Middle frontal gyrus (tissue), 1 donor: ENCODE results near the gene PPP1R11.
"Not testable (repeated sequence)": the region's sequence is repeated elsewhere in the genome, so short reads cannot be mapped to it uniquely, and the experiment has no call there.

Experiments
- DNase-seq: peaks from one replicate; pipeline ENCODE4 v3.0.0-alpha.2; 2015; ENCODE audit warnings: low spot score; ENCODE audit errors: extremely low spot score

PPP1R11 gene

DNA sequence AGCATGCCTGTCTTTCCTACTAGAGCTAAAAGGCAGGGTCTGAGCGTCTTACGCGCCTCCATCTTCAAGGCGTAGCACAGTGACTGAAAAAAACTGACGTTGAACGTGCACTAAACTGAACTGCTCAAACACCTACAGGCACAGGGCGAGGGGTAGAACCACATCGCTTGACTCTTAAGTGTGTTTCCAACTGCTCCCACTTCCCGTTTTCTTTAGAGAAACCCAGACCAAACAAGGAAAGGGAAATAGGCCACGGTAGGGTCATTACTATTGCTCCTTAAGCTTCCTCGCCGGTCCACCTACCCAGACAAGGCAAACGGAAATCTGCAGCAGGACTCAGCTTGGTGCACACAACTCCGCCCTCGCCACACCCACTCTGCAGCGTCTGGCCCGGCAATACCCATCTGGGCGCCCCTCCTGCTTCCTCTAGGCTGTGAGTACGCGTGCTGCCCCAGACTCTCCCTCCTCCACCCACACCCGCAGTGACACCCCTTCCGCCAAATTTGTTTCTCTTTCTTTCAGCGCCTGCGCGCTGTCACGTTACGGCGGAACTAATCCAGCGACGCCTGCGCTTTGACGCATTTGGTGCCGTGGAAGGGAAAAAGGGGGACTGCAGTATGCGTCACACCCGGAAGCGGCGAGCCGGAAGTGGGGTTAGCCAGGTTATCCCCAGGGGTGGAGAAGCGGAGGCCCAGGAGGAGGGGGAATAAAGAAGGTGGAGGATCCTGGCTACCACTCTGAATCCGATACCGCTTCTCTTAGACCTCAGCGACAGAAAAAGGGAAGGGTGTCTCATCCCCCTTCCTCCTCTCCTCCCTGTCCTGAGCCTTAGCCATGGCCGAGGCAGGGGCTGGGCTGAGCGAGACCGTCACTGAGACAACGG is at the start of gene PPP1R11:
Gene PPP1R11 (plus strand): TSS at position 622 of the 883 bp plus-strand sequence. CDS start 213 bp downstream, at position 835.
- peak; percentile 100 for DNase-seq

DNA sequence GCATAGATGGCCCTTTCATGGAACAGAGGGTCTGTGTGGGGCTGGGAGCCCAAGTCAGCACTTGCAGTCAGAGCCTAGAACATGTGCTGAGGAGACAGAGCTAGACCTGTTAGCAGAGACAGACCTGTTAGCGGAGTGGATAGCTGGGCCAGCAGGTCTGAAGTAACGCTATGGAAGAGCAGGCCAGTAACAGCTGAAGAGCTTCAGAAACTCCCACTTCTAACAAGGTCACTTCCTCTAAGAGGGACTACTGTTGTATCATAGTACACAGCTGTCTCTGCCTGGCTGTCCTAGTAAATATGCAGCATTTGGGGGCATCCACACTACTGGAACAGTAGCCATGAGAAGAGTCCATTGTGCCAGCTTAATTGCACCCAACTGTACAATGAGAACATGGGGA is 47.2 kb upstream of the PPP1R11 start:
- no peak for DNase-seq

DNA sequence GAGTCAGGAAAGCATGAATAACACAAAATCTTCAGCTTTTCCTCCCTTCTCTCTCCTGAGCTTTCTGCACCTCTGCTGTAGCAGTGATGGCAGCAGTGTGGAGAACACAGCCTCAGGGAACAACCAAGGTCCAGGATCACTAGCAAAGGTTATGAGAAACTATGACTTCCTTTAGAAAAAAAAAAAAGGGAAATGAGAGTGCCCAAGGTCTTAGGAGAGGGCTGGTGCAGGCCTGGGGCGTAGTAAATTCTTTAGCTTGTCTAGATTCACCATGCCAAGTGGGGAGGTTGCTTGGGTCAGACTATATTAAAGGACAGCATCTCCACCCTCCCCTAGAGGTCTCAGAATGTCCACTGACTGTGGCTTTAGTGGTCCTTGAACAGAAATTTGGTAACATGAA is 46.4 kb upstream of the PPP1R11 start:
- no peak for DNase-seq

DNA sequence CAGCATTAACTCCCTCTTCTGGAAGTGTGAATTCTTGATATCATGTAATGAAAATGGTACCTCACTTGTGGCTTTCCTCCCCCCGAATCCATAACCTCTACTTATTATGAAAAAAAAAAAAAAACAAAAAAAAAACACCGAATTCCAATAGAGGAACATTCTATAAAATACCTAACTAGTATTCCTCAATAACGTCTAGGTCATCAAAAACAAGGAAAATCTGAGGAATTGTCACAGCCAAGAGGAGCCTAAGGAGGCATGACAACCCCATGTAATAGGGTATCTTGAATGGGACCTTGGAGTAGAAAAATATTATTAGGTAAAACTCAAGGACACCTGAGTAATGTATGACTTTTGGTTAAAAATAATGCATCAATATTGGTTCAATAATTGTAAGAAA is 44.8 kb upstream of the PPP1R11 start:
- no peak for DNase-seq

DNA sequence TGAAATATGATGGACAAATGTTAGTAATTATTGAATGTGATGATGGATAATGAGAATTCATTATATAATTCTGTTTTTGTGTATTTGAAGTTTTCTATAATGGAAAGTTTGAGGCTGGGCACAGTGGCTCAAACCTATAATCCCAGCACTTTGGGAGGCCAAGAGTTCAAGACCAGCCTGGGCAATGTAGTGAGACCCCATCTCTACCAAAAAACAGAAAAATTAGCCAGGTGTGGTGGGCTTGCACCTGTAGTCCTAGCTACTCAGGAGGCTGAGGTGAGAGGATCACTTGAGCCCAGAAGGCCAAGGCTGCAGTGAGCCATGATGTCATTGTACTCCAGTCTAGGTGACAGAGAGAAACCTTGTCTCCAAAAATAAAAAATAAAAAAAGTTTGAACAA is 44.3 kb upstream of the PPP1R11 start:
- DNase-seq, result not testable (repeated sequence)

GRCh38 chr6:30025186-30025585 is 41.8 kb upstream of the PPP1R11 start:
- DNase-seq, result no peak

- DNase-seq, result no peak
Observed at GRCh38 chr6:30029588-30029987, 37.4 kb upstream of the PPP1R11 start.

- no peak for DNase-seq
Observed at GRCh38 chr6:30031381-30031780, 35.6 kb upstream of the PPP1R11 start.

- DNase-seq, result not testable (repeated sequence)
Observed at GRCh38 chr6:30033440-30033839, 33.6 kb upstream of the PPP1R11 start.

GRCh38 chr6:30035784-30036183 is 31.2 kb upstream of the PPP1R11 start:
- DNase-seq, result no peak

- DNase-seq, result no peak
Observed at GRCh38 chr6:30037182-30037788, 29.7 kb upstream of the PPP1R11 start.

DNA sequence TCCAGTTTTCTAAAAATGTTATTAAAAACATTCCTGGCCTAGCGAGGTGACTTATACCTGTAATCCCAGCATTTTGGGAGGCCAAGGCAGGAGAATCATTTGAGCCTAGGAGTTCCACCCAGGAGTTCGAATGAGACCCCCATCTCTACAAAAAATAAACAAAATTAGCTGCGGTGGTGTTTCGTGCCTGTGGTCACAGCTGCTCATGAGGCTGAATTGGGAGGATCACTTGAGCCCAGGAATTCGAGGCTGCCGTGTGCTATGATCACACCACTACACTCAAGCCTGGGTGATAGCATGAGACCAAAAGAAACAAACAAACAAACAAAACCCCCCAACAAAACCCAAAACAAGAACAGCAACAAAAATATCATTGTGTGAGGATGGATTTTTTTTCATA is 25.8 kb upstream of the PPP1R11 start:
- DNase-seq, result no peak

GRCh38 chr6:30041821-30042220 is 25.2 kb upstream of the PPP1R11 start:
- DNase-seq, result no peak

DNA sequence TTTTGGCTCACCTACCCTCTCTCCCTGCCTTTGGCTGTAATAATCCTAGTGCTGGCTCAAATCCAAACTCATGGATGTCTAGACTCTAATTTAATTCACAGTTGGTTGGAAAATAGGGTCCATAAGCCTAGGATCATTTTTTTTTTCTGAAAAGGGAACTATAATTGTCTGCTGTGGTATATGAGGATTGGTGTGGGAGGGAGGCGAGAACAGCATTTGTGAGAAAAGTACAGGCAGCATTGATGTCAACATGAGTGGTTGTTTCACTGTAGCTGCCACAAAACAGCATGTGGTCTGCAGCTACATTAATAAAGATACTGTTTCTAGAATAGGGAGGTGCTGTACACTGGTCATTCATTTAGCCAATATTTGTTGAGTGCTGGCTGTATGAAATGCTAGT is 24.5 kb upstream of the PPP1R11 start:
- no peak for DNase-seq

GRCh38 chr6:30042914-30043313 is 24.1 kb upstream of the PPP1R11 start:
- no peak for DNase-seq

DNA sequence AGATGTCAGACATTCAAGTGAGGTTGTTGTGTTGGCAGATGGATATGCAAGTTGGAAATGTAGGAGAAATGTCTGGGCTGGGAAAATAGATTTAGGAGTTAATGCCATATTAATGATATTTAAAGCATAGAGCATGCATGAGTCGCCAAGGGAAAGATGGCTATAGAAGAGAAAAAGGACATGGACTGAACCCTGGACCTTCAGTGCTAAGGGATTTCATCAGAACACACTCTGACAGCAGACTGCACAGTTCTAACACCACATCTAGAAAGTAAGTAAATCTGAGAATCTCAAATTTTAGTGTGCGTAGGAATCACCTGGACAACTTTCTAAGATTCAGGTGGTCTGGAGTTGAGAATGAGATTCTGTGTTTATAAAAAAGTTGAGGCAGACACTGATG is 23.3 kb upstream of the PPP1R11 start:
- no peak for DNase-seq

DNA sequence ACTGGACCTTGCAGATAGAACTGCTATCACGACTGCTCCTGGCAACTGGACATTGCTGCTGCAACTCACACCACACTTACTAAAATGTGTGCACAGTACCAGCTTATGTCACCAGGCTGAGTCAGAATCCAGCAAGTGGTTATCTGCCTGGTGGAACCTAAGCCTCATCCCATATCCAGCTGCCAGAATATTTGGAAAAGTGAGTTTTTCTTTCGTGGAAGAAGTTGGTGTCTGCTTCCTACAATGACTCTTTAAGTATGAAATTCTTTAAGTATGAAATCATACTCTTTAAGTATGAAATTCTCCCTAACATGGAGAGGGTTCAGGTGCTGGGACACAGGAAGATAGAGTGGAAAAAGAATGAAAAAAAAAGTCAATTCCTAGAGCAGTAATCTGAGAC is 22.4 kb upstream of the PPP1R11 start:
- no peak for DNase-seq

- DNase-seq, result no peak
Observed at GRCh38 chr6:30047220-30047619, 19.8 kb upstream of the PPP1R11 start.

- no peak for DNase-seq
Observed at GRCh38 chr6:30053682-30054081, 13.3 kb upstream of the PPP1R11 start.

- DNase-seq, result no peak
Observed at GRCh38 chr6:30055513-30055912, 11.5 kb upstream of the PPP1R11 start.

- DNase-seq, result no peak
Observed at GRCh38 chr6:30060606-30061091, 6.3 kb upstream of the PPP1R11 start.

DNA sequence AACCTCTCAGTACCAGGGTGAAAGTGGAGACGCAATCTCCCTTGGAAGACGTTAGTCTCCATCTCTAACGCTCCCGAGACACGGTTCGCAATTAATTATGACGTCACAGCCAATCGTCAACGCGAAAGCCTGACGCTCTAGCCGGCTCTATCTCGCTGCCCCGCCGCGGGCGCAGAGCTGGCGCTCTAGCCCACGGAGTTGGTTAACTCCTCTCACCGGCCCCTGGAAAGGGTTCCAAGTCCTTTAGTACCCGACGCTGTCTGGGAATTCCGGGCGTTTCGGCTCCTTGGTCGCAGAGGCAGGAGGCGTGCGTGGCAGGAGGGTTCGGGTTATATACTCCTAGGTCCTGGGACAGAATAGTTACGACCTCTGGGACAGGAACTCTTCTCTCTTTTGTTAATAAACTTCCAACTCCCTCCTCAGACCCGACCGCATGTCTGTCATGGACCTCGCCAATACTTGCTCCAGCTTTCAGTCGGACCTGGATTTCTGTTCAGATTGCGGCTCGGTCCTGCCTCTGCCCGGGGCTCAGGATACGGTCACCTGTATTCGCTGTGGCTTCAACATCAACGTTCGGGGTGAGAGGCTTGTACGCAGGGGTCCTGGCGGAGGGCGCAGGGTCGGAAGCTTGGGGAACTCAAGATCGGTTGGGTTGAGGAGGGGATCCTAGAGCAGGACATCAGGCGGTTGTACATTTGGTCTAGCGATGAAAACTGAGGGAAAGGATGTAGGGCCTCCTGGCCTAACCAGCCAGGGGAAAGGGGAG is 5.7 kb upstream of the PPP1R11 start, which contains the start of gene POLR1H:
Gene POLR1H (plus strand): TSS at position 174 of the 766 bp plus-strand sequence. CDS start 260 bp downstream, at position 434.
- peak; percentile 97 for DNase-seq
